Activated CD4-positive, alpha-beta T cell treated with anti-CD3 and anti-CD28 coated beads for 4 hours (primary cell): Measurements from ENCODE around the gene SPDYE6.
"Not testable (repeated sequence)": the region's sequence is repeated elsewhere in the genome, so short reads cannot be mapped to it uniquely, and the experiment has no call there.

Experiments used
- DNase-seq, 2 donors: peaks; one replicate each; pipeline ENCODE4 v3.0.0-alpha.2; 2020

The SPDYE6 gene

DNA sequence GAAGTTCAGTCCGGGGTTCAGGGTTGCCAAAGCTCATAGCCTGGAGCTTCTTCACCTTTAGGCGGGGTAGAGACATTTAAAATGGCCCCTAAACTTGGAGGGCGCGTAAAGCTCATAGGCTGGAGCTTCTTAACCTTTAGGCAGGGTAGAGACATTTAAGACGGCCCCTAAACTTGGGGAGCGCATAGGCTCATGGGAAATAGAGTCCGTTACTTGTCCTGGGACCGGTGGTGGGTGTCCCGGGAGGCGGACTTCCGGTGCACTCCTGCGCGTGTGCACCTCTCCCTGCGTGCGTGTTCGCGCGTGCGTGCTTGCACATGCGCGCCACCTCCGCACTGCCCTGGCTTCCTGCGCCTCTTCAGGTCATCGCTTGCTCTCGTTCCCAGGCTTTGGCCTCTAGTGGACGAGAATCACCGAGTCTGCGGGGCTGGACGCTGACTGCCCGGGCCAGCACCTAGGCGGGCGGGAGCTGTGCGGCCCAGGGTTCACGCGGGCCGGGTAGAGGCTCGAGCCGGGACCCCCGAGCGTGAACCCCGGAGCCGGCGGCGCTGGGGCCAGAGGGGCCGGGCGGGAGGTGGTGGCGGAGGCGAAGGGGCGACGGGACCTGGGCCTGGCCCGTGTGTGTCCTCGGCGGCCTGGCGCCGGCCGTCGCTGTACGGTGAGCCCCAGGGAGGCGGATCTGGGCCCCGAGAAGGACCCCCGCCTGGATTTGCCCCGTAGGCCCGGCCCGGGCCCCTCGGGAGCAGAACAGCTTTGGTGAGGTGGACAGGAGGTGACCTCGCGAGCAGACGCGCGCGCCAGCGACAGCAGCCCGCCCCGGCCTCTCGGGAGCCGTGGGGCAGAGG, 7.5 kb upstream of the SPDYE6 start:
- peak; percentile 89 to 92 for DNase-seq

DNA sequence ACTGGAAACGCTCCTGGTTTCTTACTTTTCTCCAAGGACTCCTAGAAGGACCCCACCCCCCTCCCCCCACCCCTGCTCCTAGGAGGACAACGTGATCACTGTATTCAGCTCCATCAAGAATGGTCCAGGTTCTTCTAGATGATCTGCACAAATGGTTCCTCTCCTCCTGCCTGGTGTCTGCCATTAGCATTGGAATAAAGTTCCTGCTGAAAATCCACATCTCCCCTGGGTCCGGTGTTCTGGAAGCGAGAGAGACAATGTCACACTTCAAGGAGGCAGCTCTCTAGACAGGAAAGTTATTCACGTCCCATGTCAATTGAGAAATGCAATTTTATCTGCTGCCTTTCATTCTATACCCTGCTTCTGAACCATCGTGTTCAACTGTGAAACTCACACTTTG, 9.3 kb downstream of the SPDYE6 start:
- DNase-seq = not testable (repeated sequence)

- DNase-seq = not testable (repeated sequence)
Measured at GRCh38 chr7:102340599-102341368, 15.5 kb downstream of the SPDYE6 start.

GRCh38 chr7:102337420-102337819, 18.8 kb downstream of the SPDYE6 start:
- DNase-seq = not testable (repeated sequence)

DNA sequence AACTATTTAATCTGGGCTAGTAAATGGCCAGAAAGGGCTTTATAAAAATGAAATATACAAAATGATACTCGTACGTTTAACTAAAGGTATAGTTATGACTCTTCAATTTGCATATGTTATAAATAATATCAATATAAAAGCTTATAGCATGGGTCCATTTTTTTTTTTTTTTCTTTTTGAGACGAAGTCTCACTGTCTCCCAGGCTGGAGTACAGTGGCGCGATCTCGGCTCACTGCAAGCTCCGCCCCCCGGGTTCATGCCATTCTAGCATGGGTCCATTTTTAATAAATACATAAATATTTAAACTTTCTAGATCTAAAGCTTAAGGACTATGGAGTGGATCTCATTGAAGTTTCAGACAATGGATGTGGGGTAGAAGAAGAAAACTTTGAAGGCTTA, 19.2 kb downstream of the SPDYE6 start:
- DNase-seq = not testable (repeated sequence)

- DNase-seq = not testable (repeated sequence)
Measured at GRCh38 chr7:102335574-102335973, 20.7 kb downstream of the SPDYE6 start.

DNA sequence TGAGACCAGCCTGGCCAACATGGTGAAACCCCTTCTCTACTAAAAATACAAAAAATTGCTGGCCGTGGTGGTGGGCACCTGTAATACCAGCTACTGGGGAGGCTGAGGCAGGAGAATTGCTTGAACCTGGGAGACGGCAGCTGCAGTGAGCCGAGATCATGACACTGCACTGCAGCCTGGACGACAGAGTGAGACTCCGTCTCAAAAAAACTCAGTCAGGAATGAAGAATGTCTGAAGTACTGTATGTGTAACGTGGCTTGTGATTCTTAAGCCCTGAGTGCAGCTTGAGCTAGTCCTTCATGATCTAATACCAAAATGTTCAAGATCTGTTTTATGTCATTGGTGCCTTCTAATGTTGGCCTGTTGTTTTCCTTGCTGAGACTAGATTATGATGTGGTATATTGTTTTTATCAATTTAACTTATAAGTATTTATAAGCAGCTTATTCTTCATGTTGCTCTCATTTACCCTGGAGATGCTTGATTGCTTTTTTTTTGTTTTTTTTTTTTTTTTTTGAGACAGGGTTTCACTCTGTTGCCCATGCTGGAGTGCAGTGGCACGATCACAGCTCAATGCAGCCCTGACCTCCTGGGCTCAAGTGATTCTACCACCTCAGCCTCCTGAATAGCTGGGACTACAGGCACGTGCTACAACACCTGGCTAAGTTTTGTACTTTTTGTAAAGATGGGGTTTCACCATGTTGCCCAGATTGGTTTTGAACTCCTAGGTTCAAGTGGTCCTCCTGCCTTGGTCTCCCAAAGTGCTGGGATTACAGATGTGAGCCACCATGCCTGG, 25.4 kb downstream of the SPDYE6 start:
- DNase-seq = not testable (repeated sequence)

GRCh38 chr7:102329366-102329765, 26.9 kb downstream of the SPDYE6 start:
- DNase-seq = not testable (repeated sequence)

GRCh38 chr7:102328863-102329262, 27.4 kb downstream of the SPDYE6 start:
- DNase-seq = not testable (repeated sequence)

DNA sequence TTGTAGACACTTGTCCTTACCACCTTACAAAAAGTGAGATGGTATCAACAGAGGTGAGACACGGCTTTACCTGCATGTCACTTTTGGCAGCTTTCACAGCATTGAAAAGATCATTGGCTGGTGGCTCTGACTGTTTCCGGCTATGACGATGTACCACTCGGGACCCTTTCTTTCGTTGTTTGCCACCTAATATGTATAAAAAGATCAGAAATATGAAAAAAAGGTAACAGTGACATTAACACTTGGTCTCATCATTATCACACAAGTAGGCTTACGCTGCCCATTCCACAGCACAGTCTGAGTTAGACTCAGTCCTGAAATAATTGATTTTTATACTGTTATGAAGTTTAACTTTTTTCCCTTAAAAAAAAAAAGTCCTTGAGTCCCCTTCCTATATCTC, 29.1 kb downstream of the SPDYE6 start:
- DNase-seq = not testable (repeated sequence)

DNA sequence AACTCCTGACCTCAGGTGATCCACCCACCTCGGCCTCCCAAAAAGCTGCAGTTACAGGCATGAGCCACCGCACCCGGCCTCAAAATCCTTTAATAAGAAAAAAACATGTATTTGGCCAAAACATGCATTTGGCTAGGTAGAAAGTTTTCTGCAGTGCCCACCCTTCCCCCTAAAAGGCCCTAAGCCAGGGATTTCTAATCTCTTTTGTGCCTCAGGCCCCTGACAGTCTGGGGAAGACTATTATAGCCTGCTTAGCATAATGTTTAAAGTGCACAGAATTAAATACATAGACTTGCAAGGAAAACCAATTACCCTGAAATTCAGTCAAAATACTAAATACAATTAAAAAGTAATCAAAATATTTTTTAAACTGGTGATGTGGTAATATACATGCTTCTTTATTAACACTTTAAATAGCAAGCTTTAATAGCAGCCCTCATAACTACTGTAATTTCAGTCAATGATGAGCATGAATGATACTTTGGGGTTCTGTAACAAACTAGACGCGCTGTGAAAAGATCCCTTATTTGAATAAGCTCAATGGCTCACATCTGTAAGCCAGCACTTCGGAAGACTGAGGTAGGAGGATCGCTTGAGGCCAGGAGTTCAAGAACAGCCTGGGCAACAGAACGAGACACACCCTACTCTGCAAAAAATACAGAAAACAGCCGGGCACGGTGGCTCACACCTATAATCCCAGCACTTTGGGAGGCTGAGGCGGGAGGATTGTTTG, 29.9 kb downstream of the SPDYE6 start:
- DNase-seq = no peak

GRCh38 chr7:102325106-102325505, 31.1 kb downstream of the SPDYE6 start:
- not testable (repeated sequence) for DNase-seq

DNA sequence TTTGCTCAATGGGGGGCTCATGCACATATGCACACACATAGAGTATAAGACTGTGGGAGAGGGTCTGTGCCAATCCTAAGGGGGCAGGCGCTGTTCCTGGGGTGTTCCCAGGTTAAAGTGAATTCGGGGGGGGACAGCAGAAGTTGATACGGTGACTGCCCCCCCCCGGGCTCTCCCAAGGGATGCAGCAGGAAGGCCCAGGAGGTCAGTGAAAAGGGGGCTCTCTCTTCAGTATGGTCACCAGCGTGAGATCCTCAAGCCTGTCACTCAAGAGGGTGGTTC, 32.4 kb downstream of the SPDYE6 start:
- no peak for DNase-seq

- DNase-seq = no peak
Measured at GRCh38 chr7:102322202-102322715, 34.0 kb downstream of the SPDYE6 start.

DNA sequence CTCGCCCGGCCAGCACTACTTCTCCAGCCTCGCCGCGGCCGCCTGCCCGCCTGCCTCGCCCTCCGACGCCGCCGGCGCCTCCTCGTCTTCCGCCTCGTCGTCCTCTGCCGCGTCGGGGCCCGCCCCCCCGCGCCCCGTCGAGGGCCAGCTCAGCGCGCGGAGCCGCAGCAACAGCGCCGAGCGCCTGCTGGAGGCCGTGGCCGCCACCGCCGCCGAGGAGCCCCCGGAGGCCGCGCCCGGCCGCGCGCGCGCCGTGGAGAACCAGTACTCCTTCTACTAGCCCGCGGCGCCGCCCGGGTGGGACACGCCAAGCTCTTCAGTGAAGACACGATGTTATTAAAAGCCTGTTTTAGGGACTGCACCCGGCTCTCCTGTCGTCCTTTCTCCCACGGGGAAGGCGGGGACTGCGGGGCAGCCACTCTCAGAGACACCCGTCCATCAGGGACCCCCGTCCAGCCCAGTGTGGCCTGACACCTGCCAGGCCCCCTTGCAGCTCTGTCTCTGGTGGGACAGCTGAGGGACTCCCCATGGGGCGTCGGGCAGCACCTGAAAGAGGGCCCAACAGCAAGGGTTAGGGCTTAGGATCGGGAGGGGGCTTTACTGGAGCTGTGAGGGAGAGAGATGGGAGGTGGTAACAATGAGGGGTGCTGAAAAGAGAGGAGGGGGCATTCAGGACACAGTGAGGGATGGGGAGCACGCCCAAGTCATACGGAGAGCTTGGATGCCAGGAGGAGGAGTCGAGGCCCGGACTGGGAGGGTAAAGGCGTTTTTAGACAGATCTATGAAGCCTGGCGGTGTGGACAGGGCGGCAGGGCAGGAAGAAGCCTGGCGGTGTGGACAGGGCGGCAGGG, 34.7 kb downstream of the SPDYE6 start:
- DNase-seq = no peak

GRCh38 chr7:102320601-102321350, 35.5 kb downstream of the SPDYE6 start:
- no peak for DNase-seq

DNA sequence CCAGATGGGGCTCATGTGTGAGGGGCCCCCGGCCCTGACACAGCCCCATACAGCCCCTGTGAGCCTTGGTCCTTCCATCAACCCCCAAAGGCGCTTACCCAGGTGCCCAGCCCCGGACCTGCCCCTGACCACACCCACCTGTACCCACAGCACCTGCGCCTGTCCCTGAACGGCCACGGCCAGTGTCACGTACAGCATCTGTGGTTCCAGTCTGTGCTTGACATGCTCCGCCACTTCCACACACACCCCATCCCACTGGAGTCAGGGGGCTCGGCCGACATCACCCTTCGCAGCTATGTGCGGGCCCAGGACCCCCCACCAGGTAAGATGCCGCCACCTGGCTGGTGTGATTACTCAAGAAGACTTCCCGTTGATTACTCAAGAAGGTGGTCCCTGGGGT, 36.1 kb downstream of the SPDYE6 start:
- no peak for DNase-seq

- no peak for DNase-seq
Measured at GRCh38 chr7:102319671-102320070, 36.6 kb downstream of the SPDYE6 start.

GRCh38 chr7:102318482-102318971, 37.7 kb downstream of the SPDYE6 start:
- no peak for DNase-seq
